HCT116 (cell line): ENCODE measurements around the gene TEX19. TPM values are rescaled to one million over a fixed set of nuclear protein-coding genes. Genes with fewer than 3 reads are reported as not detected.

Experiments
- ATAC-seq: fragments of 200-7000 bp; cut with Tn5 transposase; 2 replicates; pipeline ENCODE4 v1.9.1; 2020; ENCODE audit warnings: mild to moderate bottlenecking, moderate library complexity
- BruUV-seq: library from RNA; stranded (reverse); fragments of 400-500 nt; replicated peaks from 2 replicates; lab custom pipeline; 2021; lab: Mats Ljungman, UMichigan
- CTCF ChIA-PET: fragments of 300-600 bp; sonication (Branson Sonifier 250); formaldehyde crosslinking; loops from one replicate; lab custom pipeline; 2021; ENCODE audit warnings: antibody characterized with exemption; lab: Charles Lee
- POLR2A ChIA-PET: fragments of 300-600, 350-600 bp; sonication (Branson Sonifier 250); formaldehyde crosslinking; loops from one replicate; lab custom pipeline; 2021; ENCODE audit warnings: antibody characterized with exemption; lab: Charles Lee
- RAD21 ChIA-PET, 2 experiments: fragments of 300-600 bp; sonication (Branson Sonifier 250); formaldehyde crosslinking; loops; one replicate each; lab custom pipeline; 2023; ENCODE audit warnings: low total read pairs in 2 of 2; ENCODE audit not compliant: uncharacterized antibody in 2 of 2, unreplicated experiment in 2 of 2, low non-redundant PET in 1 of 2; lab: Charles Lee
- DNase-seq: peaks from one replicate; pipeline ENCODE4 v3.0.0-alpha.2; 2010; ENCODE audit warnings: low read depth, low spot score
- H2AFZ ChIP-seq: fragments of 200-600 bp; shearing (Covaris generic), sonication (generic); 2 replicates; pipeline ENCODE4 v1.6.1; 2017; ENCODE audit warnings: low read depth, mixed run types, mixed read lengths, antibody characterized with exemption, low read length; ENCODE audit not compliant: poor library complexity, severe bottlenecking
- H3K27ac ChIP-seq: 2 replicates; pipeline ENCODE4 v1.5.1; 2012; ENCODE audit warnings: low read depth, low read length
- H3K27me3 ChIP-seq: fragments of 200-600 bp; sonication (generic); 2 replicates; pipeline ENCODE4 v1.6.1; 2016; ENCODE audit warnings: mixed run types, low read length, mixed read lengths; ENCODE audit not compliant: insufficient read depth
- H3K36me3 ChIP-seq, 2 experiments: fragments of 200-500 bp in 1 of 2; fragments of 200-600 bp in 1 of 2; sonication (Bioruptor generic) in 1 of 2; sonication (generic) in 1 of 2; 2 replicates each; pipeline versions ENCODE4 v1.5.1 to v1.6.1; 2014 to 2016; ENCODE audit warnings: low read length in 2 of 2, inconsistent platforms in 1 of 2, mixed read lengths in 1 of 2, mixed run types in 1 of 2; ENCODE audit not compliant: insufficient read depth in 2 of 2, control insufficient read depth in 1 of 2
- H3K4me1 ChIP-seq, 2 experiments: fragments of 200-600 bp in 1 of 2; sonication (generic) in 1 of 2; 2 replicates each; pipeline versions ENCODE4 v1.5.1 to v1.6.1; 2012 to 2017; ENCODE audit warnings: low read length in 2 of 2, inconsistent platforms in 1 of 2, mild to moderate bottlenecking in 1 of 2, mixed read lengths in 1 of 2, mixed run types in 1 of 2, moderate library complexity in 1 of 2; ENCODE audit not compliant: insufficient read depth in 2 of 2, control insufficient read depth in 1 of 2
- H3K4me2 ChIP-seq: fragments of 200-600 bp; sonication (generic); 2 replicates; pipeline ENCODE4 v1.6.1; 2017; ENCODE audit warnings: mixed run types, low read length, mixed read lengths
- H3K4me3 ChIP-seq, 2 experiments: fragments of 200-600 bp in 1 of 2; sonication (generic) in 1 of 2; replicated peaks in 1 of 2; 2 replicates each; pipeline ENCODE4 v1.5.1; 2011 to 2016; ENCODE audit warnings: low read length in 2 of 2, control low read depth in 1 of 2, low read depth in 1 of 2, mild to moderate bottlenecking in 1 of 2, mixed read lengths in 1 of 2, mixed run types in 1 of 2
- H3K79me2 ChIP-seq: fragments of 200-600 bp; sonication (generic); 2 replicates; pipeline ENCODE4 v1.6.1; 2017; ENCODE audit warnings: mild to moderate bottlenecking, mixed run types, low read length, moderate library complexity, mixed read lengths; ENCODE audit not compliant: insufficient read depth
- H3K9ac ChIP-seq: fragments of 200-600 bp; sonication (generic); 2 replicates; pipeline ENCODE4 v1.6.1; 2016; ENCODE audit warnings: low read length, mixed read lengths
- H3K9me2 ChIP-seq: fragments of 200-600 bp; sonication (generic), shearing (Covaris generic); 2 replicates; pipeline ENCODE4 v1.6.1; 2017; ENCODE audit warnings: mixed run types, mild to moderate bottlenecking, moderate library complexity; ENCODE audit not compliant: insufficient read depth
- H3K9me3 ChIP-seq, 2 experiments: fragments of 200-500 bp in 1 of 2; fragments of 200-600 bp in 1 of 2; sonication (Bioruptor generic) in 1 of 2; sonication (generic) in 1 of 2; 2 replicates each; pipeline ENCODE4 v1.6.1; 2014 to 2017; ENCODE audit warnings: low read length in 2 of 2, mixed read lengths in 2 of 2, inconsistent platforms in 1 of 2, low read depth in 1 of 2, mild to moderate bottlenecking in 1 of 2, mixed run types in 1 of 2, moderate library complexity in 1 of 2; ENCODE audit not compliant: control insufficient read depth in 1 of 2, insufficient read depth in 1 of 2
- H4K20me1 ChIP-seq: fragments of 200-600 bp; sonication (generic), shearing (Covaris generic); 2 replicates; pipeline ENCODE4 v1.6.1; 2017; ENCODE audit warnings: mixed run types, mild to moderate bottlenecking, moderate library complexity; ENCODE audit not compliant: insufficient read depth
- CBX3 ChIP-seq: IDR thresholded peaks from 2 replicates; pipeline ENCODE4 v1.6.1; 2012; ENCODE audit warnings: low read depth
- CEBPB ChIP-seq: IDR thresholded peaks from 2 replicates; pipeline ENCODE4 v1.6.1; 2012; ENCODE audit warnings: low read depth
- EGR1 ChIP-seq: IDR thresholded peaks from 2 replicates; pipeline ENCODE4 v1.6.1; 2012; ENCODE audit warnings: low read depth
- ELF1 ChIP-seq: IDR thresholded peaks from 2 replicates; pipeline ENCODE4 v1.6.1; 2012; ENCODE audit warnings: low read depth, borderline replicate concordance
- EZH2 ChIP-seq: fragments of 200-600 bp; sonication (generic); IDR thresholded peaks from 2 replicates; pipeline ENCODE4 v1.6.1; 2017; ENCODE audit warnings: antibody characterized with exemption, mixed run types
- FOSL1 ChIP-seq: IDR thresholded peaks from 2 replicates; pipeline ENCODE4 v1.6.1; 2012; ENCODE audit warnings: low read depth
- JUND ChIP-seq: IDR thresholded peaks from 2 replicates; pipeline ENCODE4 v1.6.1; 2012
- MAX ChIP-seq: IDR thresholded peaks from 2 replicates; pipeline ENCODE4 v1.6.1; 2012
- POLR2AphosphoS5 ChIP-seq: IDR thresholded peaks from 2 replicates; pipeline ENCODE4 v1.6.1; 2011; ENCODE audit warnings: mild to moderate bottlenecking, low read depth, low read length, moderate library complexity
- SIN3A ChIP-seq: IDR thresholded peaks from 2 replicates; pipeline ENCODE4 v1.6.1; 2012; ENCODE audit warnings: low read depth
- SP1 ChIP-seq: IDR thresholded peaks from 2 replicates; pipeline ENCODE4 v1.6.1; 2012; ENCODE audit warnings: low read depth
- SRF ChIP-seq: IDR thresholded peaks from 2 replicates; pipeline ENCODE4 v1.6.1; 2012; ENCODE audit warnings: low read depth
- ZFX ChIP-seq: fragments of 450-650 bp; IDR thresholded peaks from 2 replicates; pipeline ENCODE4 v1.6.1; 2017
- ZNF274 ChIP-seq: fragments of 200-500 bp; sonication (Bioruptor generic); IDR thresholded peaks from 2 replicates; pipeline ENCODE4 v1.6.1; 2014; ENCODE audit warnings: mild to moderate bottlenecking, low read depth, low read length, inconsistent platforms
- intact Hi-C: fragments of 100-400 bp; cut with micrococcal nuclease; formaldehyde crosslinking; loops from 2 replicates; pipeline ENCODE4 v1.10.0; 2022
- total RNA-seq: library from RNA; stranded (reverse); gene quantifications from one replicate; pipeline ENCODE4 v1.2.1, GENCODE V29; 2021; ENCODE audit not compliant: unreplicated experiment
- TF ChIP-seq, protein P1 (sequence below): IDR thresholded peaks from 2 replicates; pipeline ENCODE4 v1.6.1; 2012; ENCODE audit warnings: low read depth
- TF ChIP-seq, protein P2 (sequence below): IDR thresholded peaks from 2 replicates; pipeline ENCODE4 v1.6.1; 2012

TEX19 gene
- total RNA-seq, 1 experiment from 2014 or later: 2.1 TPM

GRCh38 chr17:82329683-82330321 lies 29.2 kb upstream of the TEX19 start:
- Histone ChIP-seq H3K4me3 (no peak overlapping the region), H3K4me2 (no peak overlapping the region), H3K4me1 (peaks cover 36 to 74% of the 10 kb centered on the region in 2 experiments), H3K27ac (no peak overlapping the region), H3K79me2 (peaks cover 3% of the 10 kb centered on the region; the same call in 1 of the 2 replicates), H3K9ac (no peak overlapping the region), H3K27me3 (no peaks in the 10 kb centered on the region), H3K9me3 (no peaks in the 10 kb centered on the region), H2AFZ (no peak overlapping the region), H3K36me3 (no peaks in the 10 kb centered on the region), H3K9me2 (no peaks in the 10 kb centered on the region), H4K20me1 (no peaks in the 10 kb centered on the region)
- POLR2A ChIA-PET: no interaction called here
- TF ChIP-seq MAX (no peak), ZFX (no peak), SP1 (no peak), POLR2AphosphoS5 (no peak), JUND (no peak), SIN3A (no peak)
- no TSS peak for BruUV-seq
- DNase-seq (no peak), ATAC-seq (no peak)
- RAD21 ChIA-PET: no interaction called here
- intact Hi-C loops: no loop called here
- CTCF ChIA-PET: interaction anchor here (1.3 kb wide), 1 partner anchor 32 kb away, joined by 4 read pairs; no protein-coding TSS in a partner anchor

- Histone ChIP-seq H3K9ac (no peak overlapping the region), H3K4me1 (peaks cover 43 to 76% of the 10 kb centered on the region in 2 experiments), H3K27ac (no peak overlapping the region; the same call in 1 of the 2 replicates), H2AFZ (no peak overlapping the region), H3K4me2 (no peak overlapping the region), H3K9me2 (no peaks in the 10 kb centered on the region), H3K9me3 (no peaks in the 10 kb centered on the region), H3K79me2 (peaks cover 3% of the 10 kb centered on the region; the same call in 1 of the 2 replicates), H3K4me3 (no peak overlapping the region), H3K36me3 (no peaks in the 10 kb centered on the region), H4K20me1 (no peaks in the 10 kb centered on the region), H3K27me3 (no peaks in the 10 kb centered on the region)
- no TSS peak for BruUV-seq
- RAD21 ChIA-PET: no interaction called here
- POLR2A ChIA-PET: no interaction called here
- CTCF ChIA-PET: interaction anchor here (1.3 kb wide), 1 partner anchor 32 kb away, joined by 4 read pairs; no protein-coding TSS in a partner anchor
- DNase-seq: no peak
- ATAC-seq: no peak
- intact Hi-C loops: no loop called here
- TF ChIP-seq ZNF274: no peak
- no peak for TF ChIP-seq SRF
- no peak for TF ChIP-seq JUND
- TF ChIP-seq ZFX: no peak
- TF ChIP-seq SIN3A: no peak
- TF ChIP-seq SP1: no peak
- no peak for TF ChIP-seq CBX3
- TF ChIP-seq ELF1: no peak
- no peak for TF ChIP-seq CEBPB
- no peak for TF ChIP-seq EGR1
- TF ChIP-seq, protein P1, sequence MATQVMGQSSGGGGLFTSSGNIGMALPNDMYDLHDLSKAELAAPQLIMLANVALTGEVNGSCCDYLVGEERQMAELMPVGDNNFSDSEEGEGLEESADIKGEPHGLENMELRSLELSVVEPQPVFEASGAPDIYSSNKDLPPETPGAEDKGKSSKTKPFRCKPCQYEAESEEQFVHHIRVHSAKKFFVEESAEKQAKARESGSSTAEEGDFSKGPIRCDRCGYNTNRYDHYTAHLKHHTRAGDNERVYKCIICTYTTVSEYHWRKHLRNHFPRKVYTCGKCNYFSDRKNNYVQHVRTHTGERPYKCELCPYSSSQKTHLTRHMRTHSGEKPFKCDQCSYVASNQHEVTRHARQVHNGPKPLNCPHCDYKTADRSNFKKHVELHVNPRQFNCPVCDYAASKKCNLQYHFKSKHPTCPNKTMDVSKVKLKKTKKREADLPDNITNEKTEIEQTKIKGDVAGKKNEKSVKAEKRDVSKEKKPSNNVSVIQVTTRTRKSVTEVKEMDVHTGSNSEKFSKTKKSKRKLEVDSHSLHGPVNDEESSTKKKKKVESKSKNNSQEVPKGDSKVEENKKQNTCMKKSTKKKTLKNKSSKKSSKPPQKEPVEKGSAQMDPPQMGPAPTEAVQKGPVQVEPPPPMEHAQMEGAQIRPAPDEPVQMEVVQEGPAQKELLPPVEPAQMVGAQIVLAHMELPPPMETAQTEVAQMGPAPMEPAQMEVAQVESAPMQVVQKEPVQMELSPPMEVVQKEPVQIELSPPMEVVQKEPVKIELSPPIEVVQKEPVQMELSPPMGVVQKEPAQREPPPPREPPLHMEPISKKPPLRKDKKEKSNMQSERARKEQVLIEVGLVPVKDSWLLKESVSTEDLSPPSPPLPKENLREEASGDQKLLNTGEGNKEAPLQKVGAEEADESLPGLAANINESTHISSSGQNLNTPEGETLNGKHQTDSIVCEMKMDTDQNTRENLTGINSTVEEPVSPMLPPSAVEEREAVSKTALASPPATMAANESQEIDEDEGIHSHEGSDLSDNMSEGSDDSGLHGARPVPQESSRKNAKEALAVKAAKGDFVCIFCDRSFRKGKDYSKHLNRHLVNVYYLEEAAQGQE: no peak
- TF ChIP-seq, protein P2, sequence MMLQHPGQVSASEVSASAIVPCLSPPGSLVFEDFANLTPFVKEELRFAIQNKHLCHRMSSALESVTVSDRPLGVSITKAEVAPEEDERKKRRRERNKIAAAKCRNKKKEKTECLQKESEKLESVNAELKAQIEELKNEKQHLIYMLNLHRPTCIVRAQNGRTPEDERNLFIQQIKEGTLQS: no peak
- TF ChIP-seq FOSL1: no peak
- TF ChIP-seq EZH2: no peak
These were observed 28.5 kb upstream of the TEX19 start for GRCh38 chr17:82330322-82331239.
